HTR-8/SVneo (cell line): ENCODE measurements around the gene RABEPK.
A peak's percentile ranks its signal among the peaks of the same experiment; 100 is the strongest.
"Not testable (repeated sequence)": the region's sequence is repeated elsewhere in the genome, so short reads cannot be mapped to it uniquely, and the experiment has no call there.

ENCODE experiments used
- DNase-seq: peaks from one replicate; pipeline ENCODE4 v3.0.0; 2011; ENCODE audit warnings: low spot score, mixed read lengths; ENCODE audit not compliant: insufficient read length
- FAIRE-seq: peaks from 2 replicates; lab custom pipeline; 2011; peaks lifted over from hg19 to GRCh38; lab: Jason Lieb, UNC

Gene RABEPK

GRCh38 chr9:125190361-125190801 is 10.0 kb upstream of the RABEPK start:
- FAIRE-seq (no peak), DNase-seq (no peak)

GRCh38 chr9:125194466-125194865 is 5.9 kb upstream of the RABEPK start:
- DNase-seq, FAIRE-seq: not testable (repeated sequence)

- not testable (repeated sequence) for DNase-seq, FAIRE-seq
Measured at GRCh38 chr9:125195591-125195990, 4.8 kb upstream of the RABEPK start.

- no peak for DNase-seq
- FAIRE-seq, result no peak
Measured at GRCh38 chr9:125202846-125203618, 2.7 kb downstream of the RABEPK start.

GRCh38 chr9:125204477-125204876 is 4.1 kb downstream of the RABEPK start:
- no peak for FAIRE-seq
- no peak for DNase-seq

- FAIRE-seq, result no peak
- DNase-seq, result no peak
Measured at GRCh38 chr9:125214186-125214585, 13.8 kb downstream of the RABEPK start.

- DNase-seq (no peak), FAIRE-seq (no peak)
Measured at GRCh38 chr9:125218621-125219020, 18.3 kb downstream of the RABEPK start.

- not testable (repeated sequence) for FAIRE-seq, DNase-seq
Measured at GRCh38 chr9:125224858-125225257, 24.5 kb downstream of the RABEPK start.

GRCh38 chr9:125227761-125228160 is 27.4 kb downstream of the RABEPK start:
- FAIRE-seq (no peak), DNase-seq (no peak)

- DNase-seq, result peak; percentile 45
- FAIRE-seq, result peak; percentile 36
Measured at GRCh38 chr9:125233678-125234077, 33.3 kb downstream of the RABEPK start.

GRCh38 chr9:125234099-125234498 is 33.8 kb downstream of the RABEPK start:
- DNase-seq, FAIRE-seq: not testable (repeated sequence)

- no peak for FAIRE-seq
- no peak for DNase-seq
Measured at GRCh38 chr9:125235804-125236519, 35.6 kb downstream of the RABEPK start.

GRCh38 chr9:125236520-125237159 is 36.3 kb downstream of the RABEPK start:
- not testable (repeated sequence) for DNase-seq, FAIRE-seq

- DNase-seq, result no peak
- FAIRE-seq, result no peak
Measured at GRCh38 chr9:125238127-125238914, 38.0 kb downstream of the RABEPK start.

- no peak for FAIRE-seq
- DNase-seq, result no peak
Measured at GRCh38 chr9:125238915-125239446, 38.6 kb downstream of the RABEPK start.

GRCh38 chr9:125239631-125240597 is 39.6 kb downstream of the RABEPK start:
- DNase-seq, result no peak
- FAIRE-seq, result no peak

GRCh38 chr9:125240649-125240999 is 40.3 kb downstream of the RABEPK start:
- DNase-seq, result no peak
- FAIRE-seq, result no peak

- no peak for FAIRE-seq
Measured at GRCh38 chr9:125241000-125241862, 40.9 kb downstream of the RABEPK start, which contains the start of gene HSPA5. Gene HSPA5 (minus strand): TSS chr9:125241343. CDS start chr9:125241126, 217 bp downstream.

More at GRCh38 chr9:125241000-125241862, 40.9 kb downstream of the RABEPK start, which contains the start of gene HSPA5:
- peak; percentile 94 for DNase-seq
